ENCODE measurements around the gene PHLDA2. TPM values are rescaled to one million over a fixed set of nuclear protein-coding genes. Genes with fewer than 3 reads are reported as not detected.

The PHLDA2 gene
- total and polyA plus RNA-seq, 12 donors = 0.11 to 8.9 (median 2.1) TPM; not detected in 3

DNA sequence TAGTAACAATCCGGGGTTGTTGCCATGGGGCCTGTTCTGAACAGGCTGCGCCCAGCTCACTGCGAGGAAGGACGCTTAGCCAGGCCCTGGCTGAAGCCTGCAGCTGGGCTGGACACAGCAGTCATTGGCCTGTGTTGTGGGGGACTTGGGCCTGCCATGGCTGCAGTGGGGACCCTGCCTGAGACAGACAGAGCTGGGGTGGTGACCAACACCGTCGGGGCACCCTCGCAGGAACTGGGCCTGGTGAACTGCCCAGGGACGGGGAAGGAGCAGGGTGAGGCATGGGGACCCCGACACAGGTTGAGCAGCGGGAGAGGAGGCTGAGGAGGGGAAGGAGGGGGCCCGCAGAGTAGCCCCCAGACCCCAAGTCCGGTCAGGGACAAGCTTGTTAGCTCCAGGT, 8.9 kb downstream of the PHLDA2 start:
- WGBS, 4 donors = 88 to 94% (median 92%) methylated on average over 1 to 12 of the region's 12 CpGs
- intact Hi-C loops (cut with DNase I) = no loop called here
- H3K27ac ChIP-seq = no peak overlapping the region
- H3K27me3 ChIP-seq = no peaks in the 10 kb centered on the region
- H3K9me3 ChIP-seq (replicated peaks in 1 of 3) = no peaks in the 10 kb centered on the region
- no peaks in the 10 kb centered on the region for H3K36me3 ChIP-seq (replicated peaks in 1 of 2)
- H3K4me1 ChIP-seq (replicated peaks in 1 of 2) = no peaks in the 10 kb centered on the region
- no peak overlapping the region for H3K4me3 ChIP-seq
- no peak for DNase-seq
- TF ChIP-seq, protein P1, sequence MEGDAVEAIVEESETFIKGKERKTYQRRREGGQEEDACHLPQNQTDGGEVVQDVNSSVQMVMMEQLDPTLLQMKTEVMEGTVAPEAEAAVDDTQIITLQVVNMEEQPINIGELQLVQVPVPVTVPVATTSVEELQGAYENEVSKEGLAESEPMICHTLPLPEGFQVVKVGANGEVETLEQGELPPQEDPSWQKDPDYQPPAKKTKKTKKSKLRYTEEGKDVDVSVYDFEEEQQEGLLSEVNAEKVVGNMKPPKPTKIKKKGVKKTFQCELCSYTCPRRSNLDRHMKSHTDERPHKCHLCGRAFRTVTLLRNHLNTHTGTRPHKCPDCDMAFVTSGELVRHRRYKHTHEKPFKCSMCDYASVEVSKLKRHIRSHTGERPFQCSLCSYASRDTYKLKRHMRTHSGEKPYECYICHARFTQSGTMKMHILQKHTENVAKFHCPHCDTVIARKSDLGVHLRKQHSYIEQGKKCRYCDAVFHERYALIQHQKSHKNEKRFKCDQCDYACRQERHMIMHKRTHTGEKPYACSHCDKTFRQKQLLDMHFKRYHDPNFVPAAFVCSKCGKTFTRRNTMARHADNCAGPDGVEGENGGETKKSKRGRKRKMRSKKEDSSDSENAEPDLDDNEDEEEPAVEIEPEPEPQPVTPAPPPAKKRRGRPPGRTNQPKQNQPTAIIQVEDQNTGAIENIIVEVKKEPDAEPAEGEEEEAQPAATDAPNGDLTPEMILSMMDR (IDR thresholded peaks at IDR 0.05) = no peak
- no peak for TF ChIP-seq POLR2A (IDR thresholded peaks at IDR 0.05)

DNA sequence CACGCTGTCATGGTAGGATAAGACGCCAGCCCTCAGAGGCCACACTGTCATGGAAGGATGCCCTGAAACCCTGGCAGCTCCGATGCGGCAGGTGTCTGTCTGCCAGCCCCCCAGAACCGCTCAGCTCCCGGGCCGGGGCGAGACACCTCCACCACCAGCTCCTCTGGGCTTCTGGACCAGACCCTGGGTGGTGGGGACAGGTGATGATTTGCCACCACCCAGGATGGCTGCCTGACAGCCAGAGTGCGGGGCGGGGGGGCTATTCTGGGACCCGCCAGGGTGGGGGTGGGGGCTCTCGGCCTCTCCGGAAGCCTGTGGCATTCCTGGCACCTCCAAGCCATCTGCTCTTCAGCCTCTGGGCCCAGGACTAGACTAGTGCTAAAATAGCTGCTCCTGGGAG, 9.4 kb downstream of the PHLDA2 start:
- no peaks in the 10 kb centered on the region for H3K4me1 ChIP-seq (replicated peaks in 1 of 2)
- no peaks in the 10 kb centered on the region for H3K27me3 ChIP-seq
- DNase-seq = no peak
- H3K9me3 ChIP-seq (replicated peaks in 1 of 3) = no peaks in the 10 kb centered on the region
- no peaks in the 10 kb centered on the region for H3K36me3 ChIP-seq (replicated peaks in 1 of 2)
- WGBS, 4 donors = 84 to 100% (median 92%) methylated on average over 4 to 13 of the region's 13 CpGs
- H3K4me3 ChIP-seq = no peak overlapping the region
- no peak overlapping the region for H3K27ac ChIP-seq
- TF ChIP-seq, protein P1 (IDR thresholded peaks at IDR 0.05) = no peak
- TF ChIP-seq POLR2A (IDR thresholded peaks at IDR 0.05) = no peak
- intact Hi-C loops (cut with DNase I) = no loop called here

DNA sequence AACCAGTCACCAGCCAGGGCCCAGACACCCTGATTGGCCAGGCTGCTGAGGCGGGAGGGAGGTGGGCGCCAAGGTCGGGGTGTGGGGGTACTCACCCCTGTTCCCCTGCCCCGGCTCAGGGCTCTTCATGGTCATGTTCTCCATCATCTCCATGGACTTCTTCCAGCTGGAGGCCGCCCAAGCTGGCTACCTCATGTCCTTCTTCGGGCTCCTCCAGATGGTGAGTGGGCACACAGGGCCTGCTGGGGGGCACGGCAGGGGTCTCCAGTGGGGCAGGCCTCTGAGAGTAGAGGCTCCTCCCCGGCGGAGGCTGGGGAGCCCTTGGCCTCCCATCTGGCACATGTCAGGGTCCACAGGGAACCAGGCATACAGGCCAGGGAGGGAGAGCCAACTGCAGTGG, 10.0 kb downstream of the PHLDA2 start:
- H3K4me1 ChIP-seq (replicated peaks in 1 of 2) = no peaks in the 10 kb centered on the region
- intact Hi-C loops (cut with DNase I) = no loop called here
- no peak overlapping the region for H3K27ac ChIP-seq
- H3K27me3 ChIP-seq = no peaks in the 10 kb centered on the region
- H3K9me3 ChIP-seq (replicated peaks in 1 of 3) = no peaks in the 10 kb centered on the region
- no peaks in the 10 kb centered on the region for H3K36me3 ChIP-seq (replicated peaks in 1 of 2)
- no peak overlapping the region for H3K4me3 ChIP-seq
- DNase-seq = no peak
- WGBS, 4 donors = 89 to 96% (median 92%) methylated on average over 5 to 9 of the region's 9 CpGs; no CpG with 5 or more reads in 1 of the 4 donors
- TF ChIP-seq, protein P1 (IDR thresholded peaks at IDR 0.05) = no peak
- TF ChIP-seq POLR2A (IDR thresholded peaks at IDR 0.05) = no peak

DNA sequence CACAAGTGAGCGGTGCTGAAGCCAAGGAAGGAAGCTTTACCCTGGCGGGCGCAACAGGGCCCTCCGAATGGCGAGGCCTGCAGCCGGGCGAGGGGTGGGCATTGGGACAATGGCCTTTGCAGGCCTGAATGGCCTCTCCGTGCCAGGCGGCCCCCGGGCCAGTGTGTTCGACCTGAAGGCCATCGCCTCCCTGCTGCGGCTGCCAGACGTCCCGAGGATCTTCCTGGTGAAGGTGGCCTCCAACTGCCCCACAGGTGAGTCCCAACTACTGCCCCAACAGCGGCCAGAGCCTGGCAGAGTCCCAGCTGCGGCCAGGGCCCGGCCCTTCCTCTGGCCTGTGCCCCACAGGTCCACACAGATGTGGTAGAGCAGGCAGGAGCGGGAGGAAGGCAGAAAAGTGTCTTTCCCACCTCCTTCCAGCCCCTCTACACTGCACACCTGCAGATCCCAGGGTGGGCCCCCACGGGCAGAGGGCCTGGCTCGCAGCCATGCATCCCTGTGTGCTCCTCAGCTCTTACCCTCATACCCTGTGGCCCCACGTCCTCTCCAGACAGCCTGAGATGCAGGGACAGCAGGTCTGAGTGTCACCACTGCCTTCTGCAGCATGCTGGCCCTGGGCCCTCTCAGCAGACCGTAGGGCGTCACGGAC, 11.3 kb downstream of the PHLDA2 start:
- TF ChIP-seq, protein P1 (IDR thresholded peaks at IDR 0.05) = no peak
- no peak for TF ChIP-seq POLR2A (IDR thresholded peaks at IDR 0.05)
- intact Hi-C loops (cut with DNase I) = no loop called here
- Histone ChIP-seq H3K4me3 (no peak overlapping the region), H3K36me3 (replicated peaks in 1 of 2) (no peaks in the 10 kb centered on the region), H3K4me1 (replicated peaks in 1 of 2) (no peaks in the 10 kb centered on the region), H3K27ac (no peak overlapping the region), H3K9me3 (replicated peaks in 1 of 3) (no peaks in the 10 kb centered on the region), H3K27me3 (no peaks in the 10 kb centered on the region)
- no peak for DNase-seq
- WGBS, 4 donors = 85 to 94% (median 89%) methylated on average over 6 to 25 of the region's 25 CpGs
